Epithelial cell of proximal tubule (primary cell): Measurements from ENCODE around the gene ABI1. TPM values are rescaled to one million over a fixed set of nuclear protein-coding genes. Genes with fewer than 3 reads are reported as not detected.

Experiments used
- DNase-seq: peaks from one replicate; pipeline ENCODE4 v3.0.0-alpha.2; 2011; ENCODE audit warnings: low read depth
- H3K4me3 ChIP-seq: 2 replicates; pipeline ENCODE4 v1.5.1; 2011; ENCODE audit warnings: low read depth, mild to moderate bottlenecking, low read length
- CTCF ChIP-seq: conservative IDR thresholded peaks from 2 replicates; pipeline ENCODE4 v1.5.1; 2012; ENCODE audit warnings: low read depth, mild to moderate bottlenecking, low read length
- total RNA-seq: library from RNA; depleted of rRNA; stranded (reverse); fragments of >200 nt; gene quantifications from 2 replicates; pipeline ENCODE4 v1.2.3, GENCODE V29; 2015

The ABI1 gene
- total RNA-seq, 1 donor from 2014 or later, result 34.1 TPM

GRCh38 chr10:26743091-26743490 is 117.7 kb downstream of the ABI1 start:
- DNase-seq, result no peak
- TF ChIP-seq CTCF, result no peak
- H3K4me3 ChIP-seq, result no peak overlapping the region

GRCh38 chr10:26741368-26741767 is 119.4 kb downstream of the ABI1 start:
- no peak for DNase-seq
- TF ChIP-seq CTCF, result no peak
- no peak overlapping the region for H3K4me3 ChIP-seq

GRCh38 chr10:26739071-26739631 is 121.6 kb downstream of the ABI1 start:
- no peak overlapping the region for H3K4me3 ChIP-seq
- DNase-seq, result no peak
- no peak for TF ChIP-seq CTCF

- no peak for TF ChIP-seq CTCF
- DNase-seq, result no peak
- H3K4me3 ChIP-seq, result no peak overlapping the region
These were observed 122.4 kb downstream of the ABI1 start for GRCh38 chr10:26738301-26738911.

- no peak overlapping the region for H3K4me3 ChIP-seq
- peak; percentile 67 for DNase-seq
- no peak for TF ChIP-seq CTCF
These were observed 123.0 kb downstream of the ABI1 start for GRCh38 chr10:26737730-26738129.

DNA sequence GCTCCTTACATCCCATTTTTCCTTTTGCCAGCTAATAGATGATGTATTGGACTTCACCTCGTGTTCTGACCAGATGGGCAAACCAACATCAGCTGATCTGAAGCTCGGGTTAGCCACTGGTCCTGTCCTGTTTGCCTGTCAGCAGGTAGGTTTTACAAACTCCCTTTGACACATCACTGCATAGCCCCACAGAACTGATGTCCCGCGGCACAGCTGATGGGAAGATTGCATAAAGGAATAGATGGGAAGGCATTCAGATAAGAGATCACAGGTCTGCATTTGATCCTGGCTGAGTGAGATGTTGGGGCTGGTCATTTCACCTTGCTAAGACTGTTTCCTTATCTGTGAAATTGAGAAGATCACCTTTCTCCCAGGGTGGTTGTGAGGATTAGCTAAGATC is 125.3 kb downstream of the ABI1 start:
- no peak for TF ChIP-seq CTCF
- no peak for DNase-seq

More for the DNA sequence above, 125.3 kb downstream of the ABI1 start:
- H3K4me3 ChIP-seq, result no peak overlapping the region
